HG03378 (cell line): ENCODE results near the gene PLA2G12B.
"Not testable (repeated sequence)": the region's sequence is repeated elsewhere in the genome, so short reads cannot be mapped to it uniquely, and the experiment has no call there.

ENCODE experiments used
- ATAC-seq: cut with Tn5 transposase; IDR thresholded peaks from one replicate; pipeline ENCODE4 v1.9.1; 2021; ENCODE audit warnings: mild to moderate bottlenecking, moderate library complexity; ENCODE audit not compliant: unreplicated experiment

PLA2G12B gene

DNA sequence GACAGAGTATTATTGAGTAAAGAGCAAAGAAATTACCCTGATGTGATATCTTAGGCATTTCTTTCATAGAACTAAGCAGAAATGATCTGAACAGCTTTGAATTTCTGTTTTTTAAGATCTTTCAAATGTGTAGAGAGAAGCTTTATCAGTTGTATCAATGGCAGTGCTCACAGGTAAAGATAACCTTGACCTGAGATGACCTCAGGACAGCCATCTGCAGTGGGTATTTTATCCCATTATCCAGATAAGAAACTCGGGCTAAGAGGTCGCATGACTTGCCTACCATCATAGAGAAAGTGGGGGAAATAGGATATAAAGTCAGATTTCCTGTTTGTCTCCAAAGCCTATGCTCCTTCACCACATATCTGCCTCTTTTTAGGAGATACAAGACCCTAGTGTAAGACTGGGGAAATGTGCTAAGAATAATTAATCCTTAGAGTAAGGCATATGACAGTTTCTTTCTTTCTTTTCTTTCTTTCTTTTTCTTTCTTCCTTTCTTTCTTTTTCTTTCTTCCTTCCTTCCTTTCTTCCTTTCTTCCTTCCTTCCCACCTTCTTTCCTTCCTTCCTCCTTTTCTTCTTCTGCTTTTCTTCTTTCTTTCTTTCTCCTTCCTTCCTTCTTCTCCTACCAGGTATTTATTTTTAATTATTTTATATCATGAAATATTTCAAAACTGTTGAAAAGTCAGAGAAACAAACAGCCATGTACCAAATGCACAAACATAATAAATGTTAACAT is 10.9 kb downstream of the PLA2G12B start:
- no peak for ATAC-seq

DNA sequence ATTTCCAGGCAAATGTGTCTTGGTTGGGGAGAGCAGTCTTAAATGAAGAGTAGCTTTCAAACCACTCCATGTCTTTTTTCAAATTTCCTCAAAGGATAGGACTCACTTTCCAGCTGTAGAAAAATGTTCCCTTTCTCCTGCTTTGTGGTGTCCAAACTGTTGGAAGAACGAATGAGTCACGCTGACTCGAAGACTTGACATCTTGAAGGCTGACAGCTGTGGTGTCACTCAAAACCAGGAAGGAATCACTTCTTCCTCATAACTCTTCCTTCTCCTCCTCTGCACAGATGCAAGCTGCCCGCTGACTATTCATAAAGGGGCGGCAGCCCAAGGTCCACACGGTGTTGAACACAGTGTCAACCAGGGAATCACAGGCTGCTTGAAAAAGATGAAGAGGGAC is 19.2 kb downstream of the PLA2G12B start:
- no peak for ATAC-seq

DNA sequence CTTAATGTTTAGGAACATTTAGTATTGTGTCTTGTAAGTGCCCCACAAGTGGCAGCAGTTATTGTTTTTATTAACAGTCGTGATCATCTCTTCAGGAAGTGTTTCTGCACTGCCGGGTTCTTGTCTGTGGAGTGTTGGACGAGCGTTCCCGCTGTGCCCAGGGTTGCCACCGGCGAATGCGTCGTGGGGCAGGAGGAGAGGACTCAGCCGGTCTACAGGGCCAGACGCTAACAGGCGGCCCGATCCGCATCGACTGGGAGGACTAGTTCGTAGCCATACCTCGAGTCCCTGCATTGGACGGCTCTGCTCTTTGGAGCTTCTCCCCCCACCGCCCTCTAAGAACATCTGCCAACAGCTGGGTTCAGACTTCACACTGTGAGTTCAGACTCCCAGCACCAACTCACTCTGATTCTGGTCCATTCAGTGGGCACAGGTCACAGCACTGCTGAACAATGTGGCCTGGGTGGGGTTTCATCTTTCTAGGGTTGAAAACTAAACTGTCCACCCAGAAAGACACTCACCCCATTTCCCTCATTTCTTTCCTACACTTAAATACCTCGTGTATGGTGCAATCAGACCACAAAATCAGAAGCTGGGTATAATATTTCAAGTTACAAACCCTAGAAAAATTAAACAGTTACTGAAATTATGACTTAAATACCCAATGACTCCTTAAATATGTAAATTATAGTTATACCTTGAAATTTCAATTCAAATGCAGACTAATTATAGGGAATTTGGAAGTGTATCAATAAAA is 22.2 kb downstream of the PLA2G12B start:
- ATAC-seq: no peak

DNA sequence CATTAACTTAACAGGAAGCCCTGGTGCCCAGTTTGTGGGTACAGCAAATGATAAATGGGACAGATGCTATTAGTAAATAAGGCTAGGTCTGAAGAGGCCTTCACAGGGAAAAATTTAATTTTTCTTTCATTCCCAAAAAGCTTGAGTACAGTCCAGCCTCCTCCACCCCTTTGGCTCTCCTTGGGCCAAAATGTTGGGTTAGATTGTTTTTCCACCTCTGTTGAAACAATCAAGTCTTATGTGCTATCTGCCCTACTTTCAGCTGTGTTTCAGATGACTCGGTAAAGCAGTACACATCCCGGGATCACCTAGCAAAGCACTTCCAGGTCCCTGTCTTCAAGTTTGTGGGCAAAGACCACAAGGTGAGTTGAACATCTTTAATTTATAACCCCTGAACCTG is 24.3 kb downstream of the PLA2G12B start:
- ATAC-seq: no peak

DNA sequence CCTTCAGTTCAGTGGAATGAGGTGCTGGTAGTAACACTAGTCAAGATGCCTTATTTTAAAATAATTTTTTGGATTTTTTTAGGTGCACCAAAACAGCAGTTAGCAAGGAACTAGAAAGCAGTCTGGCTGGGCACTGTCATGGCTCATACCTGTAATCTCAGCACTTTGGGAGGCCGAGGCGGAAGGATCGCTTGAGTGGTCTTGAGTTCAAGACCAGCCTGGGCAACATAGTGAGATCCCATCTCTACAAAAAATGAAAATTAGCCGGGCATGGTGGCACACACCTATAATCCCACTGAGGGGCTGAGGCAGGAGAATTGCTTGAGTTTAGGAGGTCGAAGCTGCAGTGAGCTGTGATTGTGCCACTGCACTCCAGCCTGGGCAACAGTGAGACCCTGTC is 25.8 kb downstream of the PLA2G12B start:
- no peak for ATAC-seq

- no peak for ATAC-seq
These were observed 27.1 kb downstream of the PLA2G12B start for GRCh38 chr10:72927485-72927884.

GRCh38 chr10:72925951-72926465 is 28.6 kb downstream of the PLA2G12B start:
- ATAC-seq: no peak

DNA sequence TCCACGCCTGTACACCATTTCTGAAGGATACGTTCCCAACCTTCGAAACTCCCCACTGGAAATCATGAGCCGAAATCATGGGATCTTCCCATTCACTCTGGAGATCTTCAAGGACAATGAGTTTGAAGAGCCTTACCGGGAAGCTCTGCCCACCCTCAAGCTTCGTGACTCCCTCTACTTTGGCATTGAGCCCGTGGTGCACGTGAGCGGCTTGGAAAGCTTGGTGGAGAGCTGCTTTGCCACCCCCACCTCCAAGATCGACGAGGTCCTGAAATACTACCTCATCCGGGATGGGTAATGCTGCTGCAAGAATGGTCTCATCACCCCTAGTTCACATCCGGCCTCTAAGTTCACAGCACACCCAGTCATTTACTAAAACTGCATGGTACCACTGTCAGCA is 30.3 kb downstream of the PLA2G12B start:
- no peak for ATAC-seq

DNA sequence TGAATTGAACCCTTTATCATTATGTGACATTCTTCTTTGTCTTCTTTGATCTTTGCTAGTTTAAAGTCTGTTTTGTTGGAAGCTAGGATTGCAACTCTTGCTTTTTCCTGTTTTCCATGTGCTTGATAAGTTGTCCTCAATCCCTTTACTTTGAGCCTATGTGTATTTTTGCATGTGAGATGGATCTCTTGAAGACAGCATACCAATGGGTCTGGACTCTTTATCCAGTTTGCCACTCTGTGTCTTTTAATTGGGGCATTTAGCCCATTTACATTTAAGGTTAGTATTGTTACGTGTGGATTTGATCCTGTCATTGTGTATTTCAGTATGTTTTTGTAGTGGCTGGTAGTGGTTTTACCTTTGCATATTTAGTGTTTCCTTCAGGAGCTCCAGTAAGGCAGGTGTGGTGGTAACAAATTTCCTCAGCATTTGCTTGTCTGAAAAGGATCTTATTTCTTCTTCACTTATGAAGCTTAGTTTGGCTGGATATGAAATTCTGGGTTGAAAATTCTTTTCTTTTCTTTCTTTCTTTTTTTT is 33.4 kb downstream of the PLA2G12B start:
- not testable (repeated sequence) for ATAC-seq

DNA sequence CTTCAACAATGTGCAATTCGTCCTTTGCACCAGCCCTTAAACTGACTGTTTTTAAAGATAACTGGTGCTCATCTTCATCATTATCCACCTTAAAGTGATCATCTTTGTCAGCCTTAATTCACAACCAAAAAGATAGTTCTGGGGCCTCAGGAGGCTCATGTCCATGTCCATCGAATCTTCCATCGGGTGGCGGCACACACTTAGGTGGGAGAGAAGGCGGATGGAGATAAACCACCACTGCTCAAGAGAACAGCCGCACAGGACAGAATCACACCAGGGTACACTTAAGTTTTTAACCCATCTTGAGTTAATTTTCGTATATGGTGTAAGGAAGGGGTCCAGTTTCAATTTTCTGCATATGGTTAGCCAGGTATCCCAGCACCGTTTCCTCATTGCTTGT is 36.3 kb downstream of the PLA2G12B start:
- no peak for ATAC-seq

DNA sequence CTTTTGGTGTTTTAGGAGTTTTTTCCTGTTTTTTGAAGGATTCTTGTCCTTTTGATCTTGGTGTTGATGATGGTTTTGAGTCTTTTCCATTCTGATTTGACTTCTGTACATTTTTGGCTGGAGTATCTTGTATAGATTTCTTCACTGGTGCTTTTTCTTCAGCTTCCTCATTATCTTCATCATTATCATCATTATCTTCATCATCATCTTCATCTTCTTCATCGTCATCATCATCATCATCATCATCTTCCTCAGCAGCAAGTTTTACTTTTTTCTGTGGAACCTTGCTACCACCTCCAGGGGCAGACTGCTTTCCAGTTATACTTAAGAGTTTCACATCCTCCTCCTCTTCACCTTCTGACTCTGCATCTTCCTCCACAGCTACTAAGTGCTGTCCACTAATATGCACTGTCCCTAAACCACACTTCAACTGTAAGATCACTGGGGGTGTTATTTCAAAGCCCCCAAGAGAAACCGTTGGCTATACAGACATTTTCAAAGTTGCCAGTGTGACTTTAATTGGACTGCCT is 36.7 kb downstream of the PLA2G12B start:
- ATAC-seq: not testable (repeated sequence)

DNA sequence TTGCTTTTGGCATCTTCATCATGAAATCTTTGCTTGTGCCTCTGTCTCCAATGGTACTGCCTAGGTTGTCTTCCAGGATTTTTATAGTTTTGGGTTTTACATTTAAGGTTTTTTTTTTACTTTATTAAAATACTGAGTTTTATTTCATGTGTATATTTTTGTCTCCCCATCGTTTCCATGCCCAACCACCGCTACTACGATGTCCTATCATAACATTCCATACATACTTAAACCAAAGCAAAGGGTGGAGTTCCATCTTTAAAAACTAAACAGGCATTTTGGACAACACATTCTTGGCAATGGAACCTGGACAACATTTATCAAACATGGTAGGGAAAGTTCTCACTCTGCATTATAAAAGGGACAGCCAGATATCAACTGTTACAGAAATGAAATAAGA is 37.4 kb downstream of the PLA2G12B start:
- ATAC-seq: not testable (repeated sequence)

DNA sequence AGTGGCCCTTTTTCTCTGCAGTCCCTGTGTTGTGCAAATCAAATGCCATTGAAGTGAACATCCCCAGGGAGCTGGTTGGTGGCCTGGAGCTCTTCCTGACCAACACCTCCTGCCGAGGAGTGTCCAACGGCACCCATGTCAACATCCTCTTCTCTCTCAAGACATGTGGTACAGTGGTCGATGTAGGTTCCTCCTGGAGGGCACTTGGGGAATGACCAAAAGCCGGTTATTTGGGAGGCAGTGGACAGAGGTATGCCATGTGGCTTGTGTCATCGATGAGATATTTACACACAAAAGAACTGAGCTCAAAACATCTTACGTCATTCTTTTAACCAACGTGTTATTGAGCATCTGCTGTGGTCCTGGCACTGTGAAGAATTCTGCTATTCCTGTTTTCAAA is 41.3 kb downstream of the PLA2G12B start:
- no peak for ATAC-seq

GRCh38 chr10:72912736-72913135 is 41.9 kb downstream of the PLA2G12B start:
- ATAC-seq: no peak

DNA sequence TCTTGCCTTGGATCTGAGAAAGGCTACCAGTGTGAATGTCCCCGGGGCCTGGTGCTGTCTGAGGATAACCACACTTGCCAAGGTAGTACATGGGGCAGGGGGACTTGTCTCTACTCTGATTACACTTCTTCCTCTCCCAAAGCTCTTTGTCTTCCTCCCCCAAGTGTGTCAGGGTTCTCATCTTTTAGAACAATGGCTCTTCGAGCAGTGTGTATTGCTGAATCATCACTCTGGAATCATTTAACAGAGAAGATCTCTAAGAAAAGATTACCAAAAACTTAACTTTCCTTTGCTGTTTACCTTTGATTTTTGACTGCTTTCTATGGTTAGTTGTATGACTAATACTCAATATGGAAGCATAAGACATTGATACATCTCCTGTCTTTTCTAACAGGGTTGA is 42.8 kb downstream of the PLA2G12B start:
- no peak for ATAC-seq

DNA sequence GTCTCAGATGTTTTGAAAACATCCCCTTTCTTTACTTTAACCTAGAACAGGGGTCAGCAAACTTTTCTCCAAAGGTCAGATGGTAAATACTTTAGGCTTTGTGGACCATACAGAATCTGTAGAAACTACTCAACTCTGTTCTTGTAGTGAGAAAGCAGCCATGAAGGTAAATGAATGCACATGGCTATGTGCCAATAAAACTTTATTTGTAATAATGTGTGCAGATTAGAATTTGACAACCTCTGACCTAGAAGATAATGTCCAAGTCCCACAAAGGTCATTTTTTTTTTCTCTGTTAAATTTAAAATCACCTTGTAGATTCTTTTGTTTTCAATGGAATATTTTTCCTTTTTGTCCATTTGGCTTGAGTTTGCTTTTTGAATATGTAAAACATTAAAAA is 43.9 kb downstream of the PLA2G12B start:
- ATAC-seq: no peak

DNA sequence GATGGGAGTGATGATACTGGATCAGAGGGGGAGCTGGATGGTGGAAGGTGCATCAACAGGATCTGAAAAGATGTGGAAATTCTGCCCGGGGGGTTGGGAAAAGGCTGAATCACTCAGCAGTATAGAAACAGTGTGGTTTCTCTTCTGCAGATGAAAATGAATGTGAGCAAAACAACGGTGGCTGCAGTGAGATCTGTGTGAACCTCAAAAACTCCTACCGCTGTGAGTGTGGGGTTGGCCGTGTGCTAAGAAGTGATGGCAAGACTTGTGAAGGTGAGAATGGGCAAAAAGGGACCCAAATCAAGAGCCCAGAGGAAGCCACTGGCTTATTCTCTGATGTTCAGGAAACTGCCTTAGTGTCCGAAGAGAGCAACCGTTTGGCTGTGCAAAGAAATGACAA is 48.2 kb downstream of the PLA2G12B start:
- ATAC-seq: no peak

DNA sequence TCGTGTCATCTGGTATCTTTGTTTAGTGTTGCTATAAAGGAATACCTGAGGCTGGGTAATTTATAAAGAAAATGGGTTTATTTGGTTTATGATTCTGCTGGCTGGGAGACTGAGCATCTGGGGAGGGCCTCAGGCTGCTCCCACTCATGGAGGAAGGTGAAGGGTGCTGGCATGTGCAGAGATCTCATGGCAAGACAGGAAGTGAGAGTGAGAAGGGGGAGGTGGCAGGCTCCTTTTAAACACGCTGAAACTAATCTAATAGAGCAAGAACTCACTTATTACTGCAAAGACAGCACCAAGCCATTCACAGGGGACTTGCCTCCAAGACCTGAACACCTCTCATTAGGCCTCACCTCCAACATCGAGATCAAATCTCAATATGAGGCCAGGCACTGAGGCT is 49.8 kb downstream of the PLA2G12B start:
- ATAC-seq: no peak

GRCh38 chr10:72903941-72904446 is 50.6 kb downstream of the PLA2G12B start:
- ATAC-seq: not testable (repeated sequence)

GRCh38 chr10:72899545-72899944 is 55.1 kb downstream of the PLA2G12B start:
- no peak for ATAC-seq

GRCh38 chr10:72898616-72899015 is 56.0 kb downstream of the PLA2G12B start:
- no peak for ATAC-seq
